Activated naive CD8-positive, alpha-beta T cell treated with anti-CD3 and anti-CD28 coated beads, Interleukin-2, amount 50 U/mL, for 24 hours (primary cell): ENCODE measurements around the gene TMEM116.
"Not testable (repeated sequence)": the region's sequence is repeated elsewhere in the genome, so short reads cannot be mapped to it uniquely, and the experiment has no call there.

ENCODE experiments used
- ATAC-seq: fragments of 150-1000 bp; cut with Tn5 transposase; one replicate; pipeline ENCODE4 v1.10.0; 2021
- DNase-seq: peaks from one replicate; pipeline ENCODE4 v3.0.0; 2021
- H3K27ac Mint-ChIP-seq: one replicate; pipeline ENCODE4 v1.8.0; 2021; ENCODE audit warnings: mild to moderate bottlenecking, mixed read lengths
- H3K27me3 Mint-ChIP-seq: one replicate; pipeline ENCODE4 v1.8.0; 2021; ENCODE audit warnings: mixed read lengths
- H3K36me3 Mint-ChIP-seq: one replicate; pipeline ENCODE4 v1.8.0; 2021; ENCODE audit warnings: low read depth, mixed read lengths
- H3K4me1 Mint-ChIP-seq: one replicate; pipeline ENCODE4 v1.8.0; 2021; ENCODE audit warnings: mixed read lengths
- H3K4me3 Mint-ChIP-seq: one replicate; pipeline ENCODE4 v1.8.0; 2021; ENCODE audit warnings: mild to moderate bottlenecking, moderate library complexity, mixed read lengths
- H3K9me3 Mint-ChIP-seq: one replicate; pipeline ENCODE4 v1.8.0; 2021; ENCODE audit warnings: mixed read lengths

The TMEM116 gene

DNA sequence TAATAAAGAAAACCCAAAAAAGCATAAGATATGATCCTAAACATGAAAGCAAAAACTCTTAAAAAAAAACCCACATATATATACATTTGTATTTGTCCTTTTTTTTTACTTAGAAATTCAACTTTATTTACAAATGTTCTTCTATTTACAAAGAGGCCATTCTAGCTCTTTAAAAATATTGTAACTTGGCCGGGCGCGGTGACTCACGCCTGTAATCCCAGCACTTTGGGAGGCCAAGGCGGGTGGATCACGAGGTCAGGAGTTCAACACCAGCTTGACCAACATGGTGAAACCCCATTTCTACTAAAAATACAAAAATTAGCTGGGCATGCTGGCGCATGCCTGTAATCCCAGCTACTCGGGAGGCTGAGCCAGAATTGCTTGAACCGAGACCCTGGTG, 13.8 kb downstream of the TMEM116 start:
- not testable (repeated sequence) for H3K9me3 Mint-ChIP-seq, DNase-seq, H3K4me3 Mint-ChIP-seq, H3K36me3 Mint-ChIP-seq, H3K27me3 Mint-ChIP-seq, ATAC-seq
- Mint-ChIP-seq H3K27ac (peak overlapping the region; percentile 0), H3K4me1 (peaks cover 77% of the 10 kb centered on the region)

DNA sequence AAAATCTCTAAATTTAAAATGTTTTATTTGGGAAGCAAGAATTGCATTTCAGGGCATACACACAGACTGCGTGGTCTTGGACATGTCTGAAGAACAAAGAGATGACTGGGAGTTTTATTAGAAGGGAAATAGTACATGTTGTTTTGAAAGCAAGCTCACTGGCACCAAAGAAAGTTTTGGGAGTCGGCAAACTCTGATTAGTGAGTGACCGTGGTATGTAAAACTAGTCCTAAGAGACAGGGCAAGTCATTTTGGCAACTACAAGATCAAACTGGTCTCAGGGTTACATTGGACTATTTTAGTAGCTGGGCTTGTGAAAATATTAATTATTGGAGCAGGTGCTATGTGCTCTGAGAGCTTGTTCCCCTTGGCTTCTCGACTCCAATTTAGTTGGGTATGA, 14.9 kb downstream of the TMEM116 start:
- H3K27me3 Mint-ChIP-seq, result no peaks in the 10 kb centered on the region
- peaks cover 1% of the 10 kb centered on the region for H3K36me3 Mint-ChIP-seq
- H3K4me1 Mint-ChIP-seq, result peaks cover 86% of the 10 kb centered on the region
- ATAC-seq (no peak), DNase-seq (no peak)
- H3K27ac Mint-ChIP-seq, result no peak overlapping the region
- no peak overlapping the region for H3K4me3 Mint-ChIP-seq
- H3K9me3 Mint-ChIP-seq, result no peaks in the 10 kb centered on the region

DNA sequence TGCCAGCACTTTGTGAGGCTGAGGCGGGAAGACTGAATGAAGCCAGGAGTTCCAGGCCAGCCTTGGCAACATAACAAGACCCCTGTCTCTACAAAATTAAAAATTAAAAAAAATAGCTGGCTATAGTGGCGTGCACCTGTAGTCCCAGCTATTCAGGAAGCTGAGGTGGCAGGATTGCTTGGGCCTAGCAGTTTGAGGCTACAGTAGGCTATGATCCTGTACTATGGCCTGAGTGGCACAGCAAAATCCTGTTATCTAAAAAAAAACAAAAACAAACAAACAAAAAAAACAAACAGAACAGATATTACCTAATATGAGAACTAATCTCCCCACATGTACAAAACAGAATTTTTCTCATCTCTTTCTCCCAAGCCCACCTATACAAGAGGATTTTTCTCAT, 15.7 kb downstream of the TMEM116 start:
- H3K4me3 Mint-ChIP-seq, result no peak overlapping the region

DNA sequence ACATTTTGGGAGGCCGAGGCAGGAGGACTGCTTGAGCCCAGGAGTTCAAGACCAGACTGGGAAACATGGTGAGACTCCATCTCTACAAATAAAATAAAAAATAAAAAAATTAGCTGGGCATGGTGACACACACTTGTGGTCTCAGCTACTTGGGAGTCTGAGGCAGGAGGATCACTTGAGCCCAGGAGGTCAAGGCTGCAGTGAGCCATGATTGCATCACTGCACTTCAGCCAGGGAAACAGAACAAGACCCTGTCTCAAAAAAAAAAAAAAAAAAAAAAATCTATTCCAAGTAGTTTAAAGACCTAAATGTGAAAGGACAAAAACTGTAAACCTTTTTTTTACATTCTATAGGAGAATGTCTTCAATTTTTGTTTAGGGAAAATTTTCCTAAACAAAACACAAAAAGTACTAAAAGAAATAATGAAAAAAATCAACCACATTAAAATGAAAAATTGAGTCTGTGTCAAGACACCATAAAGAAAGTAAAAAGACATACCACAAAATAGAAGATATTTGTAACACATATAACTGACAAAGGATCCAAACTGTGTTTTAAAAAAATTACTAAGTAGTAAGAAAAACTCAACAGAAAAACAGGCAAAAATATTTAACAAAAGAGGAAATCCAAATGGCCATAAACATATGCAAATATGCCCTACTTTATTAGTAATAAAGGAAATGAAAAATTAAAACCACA, 17.0 kb downstream of the TMEM116 start:
- DNase-seq, result no peak
- H3K27me3 Mint-ChIP-seq, result no peaks in the 10 kb centered on the region

More for the DNA sequence above, 15.7 kb downstream of the TMEM116 start:
- peaks cover 86% of the 10 kb centered on the region for H3K4me1 Mint-ChIP-seq
- ATAC-seq (no peak), DNase-seq (no peak)
- peak overlapping the region; percentile 25 for H3K27ac Mint-ChIP-seq
- no peaks in the 10 kb centered on the region for H3K9me3 Mint-ChIP-seq
- H3K27me3 Mint-ChIP-seq, result no peaks in the 10 kb centered on the region
- peaks cover 1% of the 10 kb centered on the region for H3K36me3 Mint-ChIP-seq

DNA sequence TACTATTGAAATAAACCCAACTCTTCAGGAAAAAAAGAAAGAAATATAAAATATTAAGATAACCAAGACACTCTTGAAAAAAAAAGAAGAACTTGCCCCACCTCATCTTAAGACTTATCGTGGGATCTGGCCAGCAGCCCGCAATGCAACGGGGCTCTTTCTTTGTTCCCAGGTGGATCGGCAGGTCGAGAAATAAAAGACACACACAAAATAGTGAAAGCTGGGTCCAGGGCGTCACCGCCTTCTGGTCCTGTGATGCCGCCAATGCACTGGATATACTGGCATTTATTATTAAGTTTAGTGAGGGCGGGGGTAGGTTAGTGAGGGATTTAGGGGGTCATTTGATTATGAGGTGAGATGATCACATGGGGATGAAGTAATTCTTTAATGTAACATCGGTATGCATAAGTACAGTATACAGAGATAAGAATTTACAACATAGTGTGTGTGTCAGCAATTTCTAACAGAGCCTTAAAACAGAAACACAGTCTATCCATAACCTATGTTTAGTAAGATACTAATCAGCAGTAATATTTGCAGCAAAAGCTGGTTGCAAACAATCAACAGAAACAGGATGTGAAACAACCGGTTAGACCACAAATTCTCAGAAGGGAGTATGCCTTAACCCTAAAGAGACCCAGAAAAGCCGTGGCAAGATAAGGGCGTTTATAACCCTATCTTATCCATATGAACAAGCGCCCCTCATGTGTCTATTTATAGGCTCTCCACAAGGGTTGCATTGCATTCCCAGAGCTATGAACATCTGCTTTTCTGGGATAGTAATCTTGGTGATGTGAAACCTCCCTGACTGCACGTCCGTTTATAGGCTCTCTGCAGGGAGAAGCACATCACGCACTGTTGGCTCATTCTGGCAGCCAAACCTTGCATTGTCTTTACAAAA, 18.5 kb downstream of the TMEM116 start:
- not testable (repeated sequence) for DNase-seq, ATAC-seq, H3K36me3 Mint-ChIP-seq, H3K27me3 Mint-ChIP-seq, H3K9me3 Mint-ChIP-seq
- Mint-ChIP-seq H3K4me3 (peak overlapping the region; percentile 79), H3K27ac (peak overlapping the region; percentile 13), H3K4me1 (peaks cover 69% of the 10 kb centered on the region)

More for the DNA sequence above, 17.0 kb downstream of the TMEM116 start:
- Mint-ChIP-seq H3K27ac (no peak overlapping the region), H3K4me3 (no peak overlapping the region), H3K36me3 (peaks cover 1% of the 10 kb centered on the region), H3K9me3 (no peaks in the 10 kb centered on the region), H3K4me1 (peaks cover 81% of the 10 kb centered on the region)
- no peak for ATAC-seq

DNA sequence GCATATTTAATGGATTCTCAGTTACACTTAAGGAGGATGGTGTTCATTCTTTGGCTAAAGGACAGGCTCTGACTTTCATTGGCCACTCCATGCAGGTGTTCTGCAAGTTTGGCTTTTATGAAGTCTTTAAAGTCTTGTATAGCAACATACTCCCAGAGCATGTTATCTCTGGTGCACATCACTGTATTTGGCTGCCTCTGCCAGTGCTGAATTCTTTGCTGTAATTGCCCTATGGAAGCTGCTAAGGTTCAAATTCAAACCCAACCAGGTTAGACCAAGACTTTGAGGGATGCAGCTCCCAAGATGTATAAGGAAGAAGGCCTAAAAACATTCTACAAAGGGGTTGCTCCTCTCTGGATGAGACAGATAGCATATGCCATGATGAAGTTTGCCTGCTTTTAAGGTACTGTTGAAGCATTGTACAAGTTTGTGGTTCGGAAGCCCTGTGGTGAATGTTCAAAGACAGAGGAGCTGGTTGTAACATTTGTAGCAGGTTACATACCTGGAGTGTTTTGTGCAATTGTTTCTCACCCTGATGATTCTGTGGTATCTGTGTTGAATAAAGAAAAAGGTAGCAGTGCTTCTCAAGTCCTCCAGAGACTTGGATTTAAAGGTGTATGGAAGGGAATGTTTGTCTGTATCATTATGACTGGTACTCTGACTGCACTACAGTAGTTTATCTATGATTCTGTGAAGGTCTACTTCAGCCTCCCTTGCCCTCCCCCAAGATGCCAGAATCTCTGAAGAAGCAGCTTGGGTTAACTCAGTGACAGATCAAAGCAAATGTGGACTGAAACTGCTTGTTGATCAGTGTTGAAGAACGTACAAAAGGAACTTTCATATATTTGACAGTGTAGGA, 19.4 kb downstream of the TMEM116 start:
- Mint-ChIP-seq H3K27me3 (no peaks in the 10 kb centered on the region), H3K4me1 (peaks cover 65% of the 10 kb centered on the region), H3K4me3 (peak overlapping the region; percentile 79), H3K9me3 (no peaks in the 10 kb centered on the region), H3K36me3 (peaks cover 4% of the 10 kb centered on the region), H3K27ac (peak overlapping the region; percentile 6)
- no peak for DNase-seq
- ATAC-seq, result peak; percentile 73

DNA sequence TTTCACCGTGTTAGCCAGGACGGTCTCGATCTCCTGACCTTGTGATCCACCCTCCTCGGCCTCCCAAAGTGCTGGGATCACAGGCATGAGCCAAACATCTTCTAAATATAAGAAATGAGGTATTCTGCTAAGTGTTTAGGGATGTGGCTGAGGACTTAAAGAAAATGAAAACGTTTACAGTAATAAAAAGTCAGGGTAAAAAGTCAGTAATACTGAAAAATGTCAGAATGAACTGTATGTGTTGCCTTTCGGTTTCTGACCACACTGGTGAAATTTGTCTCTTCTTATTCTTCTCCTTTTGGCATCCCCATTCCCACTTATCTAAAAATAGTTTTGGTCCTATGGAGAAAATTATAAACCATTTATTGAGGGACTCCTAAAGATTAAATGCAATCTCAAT, 20.5 kb downstream of the TMEM116 start:
- H3K27me3 Mint-ChIP-seq, result no peaks in the 10 kb centered on the region
- no peak overlapping the region for H3K27ac Mint-ChIP-seq

DNA sequence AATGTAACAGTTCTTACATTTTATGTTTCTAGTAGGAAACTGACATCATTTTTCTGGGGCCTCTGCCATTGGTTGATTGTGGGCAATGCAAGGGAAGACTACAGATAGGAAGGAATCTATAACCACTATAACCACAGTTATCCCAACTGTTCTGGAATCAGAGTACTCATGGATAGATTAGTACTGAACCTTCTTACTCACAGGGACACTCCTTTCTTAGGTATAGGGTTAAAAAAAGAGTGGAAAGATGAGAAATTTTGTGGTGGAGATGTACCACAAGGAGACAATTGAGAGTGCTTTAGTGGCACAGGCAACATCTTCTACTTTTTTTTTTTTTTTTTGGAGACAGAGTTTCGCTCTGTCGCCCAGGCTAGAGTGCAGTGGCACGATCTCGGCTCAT, 21.0 kb downstream of the TMEM116 start:
- Mint-ChIP-seq H3K36me3 (peaks cover 4% of the 10 kb centered on the region), H3K27ac (peak overlapping the region; percentile 24), H3K27me3 (no peaks in the 10 kb centered on the region), H3K4me3 (no peak overlapping the region), H3K9me3 (no peaks in the 10 kb centered on the region), H3K4me1 (peaks cover 56% of the 10 kb centered on the region)
- ATAC-seq (peak; percentile 42), DNase-seq (no peak)

More for the DNA sequence above, 20.5 kb downstream of the TMEM116 start:
- no peaks in the 10 kb centered on the region for H3K9me3 Mint-ChIP-seq
- H3K36me3 Mint-ChIP-seq, result peaks cover 4% of the 10 kb centered on the region
- DNase-seq (no peak), ATAC-seq (peak; percentile 35)
- H3K4me1 Mint-ChIP-seq, result peaks cover 61% of the 10 kb centered on the region
- no peak overlapping the region for H3K4me3 Mint-ChIP-seq

DNA sequence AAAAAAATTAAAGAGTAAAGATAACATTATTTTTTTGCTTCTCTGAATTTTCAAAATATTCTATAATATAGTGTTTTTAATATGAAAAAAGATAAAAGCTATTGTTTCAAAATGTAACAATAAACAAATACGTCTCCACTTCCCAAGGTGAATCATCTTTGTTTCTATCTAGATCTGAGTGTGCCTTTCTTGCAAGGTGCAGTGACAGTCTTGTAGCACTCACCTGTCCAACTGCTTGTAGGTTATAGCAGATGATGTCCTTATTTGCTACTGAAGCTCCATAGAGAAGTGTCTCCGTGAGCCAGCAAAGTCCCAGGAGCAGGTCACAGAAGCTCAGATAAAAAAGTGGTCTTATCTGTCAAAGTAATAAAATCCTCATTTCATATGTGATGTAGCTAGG, 21.4 kb downstream of the TMEM116 start:
- Mint-ChIP-seq H3K9me3 (no peaks in the 10 kb centered on the region), H3K4me1 (peaks cover 54% of the 10 kb centered on the region), H3K27me3 (no peaks in the 10 kb centered on the region), H3K4me3 (no peak overlapping the region), H3K36me3 (peaks cover 4% of the 10 kb centered on the region), H3K27ac (no peak overlapping the region)
- no peak for ATAC-seq
- DNase-seq, result no peak

DNA sequence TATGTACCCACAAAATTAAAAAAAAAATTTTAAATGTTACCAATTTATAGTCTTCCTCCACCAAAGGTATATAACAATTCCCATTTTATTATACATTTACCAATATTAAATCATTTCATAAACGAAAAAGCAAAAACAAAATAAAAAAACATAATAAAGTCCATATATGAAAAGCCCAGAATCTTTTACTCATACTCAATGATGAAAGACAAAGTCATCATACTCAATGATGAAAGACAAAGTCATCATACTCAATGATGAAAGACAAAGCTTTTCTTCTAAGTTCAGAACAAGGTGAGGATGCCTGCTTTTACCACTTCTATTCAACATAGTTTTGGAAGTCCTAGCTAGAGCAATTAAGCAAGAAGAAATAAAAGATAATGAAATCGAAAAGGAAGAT, 28.1 kb downstream of the TMEM116 start:
- DNase-seq (no peak), ATAC-seq (no peak)
- Mint-ChIP-seq H3K4me3 (no peak overlapping the region), H3K4me1 (peaks cover 2% of the 10 kb centered on the region), H3K9me3 (no peaks in the 10 kb centered on the region), H3K27me3 (no peaks in the 10 kb centered on the region), H3K27ac (no peak overlapping the region), H3K36me3 (peaks cover 2% of the 10 kb centered on the region)

DNA sequence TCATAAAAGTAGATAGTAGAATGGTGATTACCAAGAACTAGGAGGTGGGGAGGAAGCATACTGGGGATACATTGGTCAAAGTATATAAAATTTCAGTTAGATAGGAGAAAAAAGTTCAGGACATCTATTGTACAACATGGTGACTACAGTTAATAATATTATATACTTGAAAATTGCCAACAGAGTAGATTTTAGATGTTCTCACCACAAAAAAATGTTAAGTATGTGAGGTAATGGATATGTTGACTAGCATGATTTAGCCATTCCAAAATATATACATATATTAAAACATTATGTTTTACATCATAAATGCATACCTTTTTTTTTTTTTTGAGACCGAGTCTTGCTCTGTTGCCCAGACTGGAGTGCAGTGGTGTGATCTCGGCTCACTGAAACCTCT, 31.0 kb downstream of the TMEM116 start:
- Mint-ChIP-seq H3K27me3 (no peaks in the 10 kb centered on the region), H3K9me3 (no peaks in the 10 kb centered on the region), H3K36me3 (no peaks in the 10 kb centered on the region), H3K27ac (no peak overlapping the region), H3K4me1 (peaks cover 13% of the 10 kb centered on the region), H3K4me3 (no peak overlapping the region)
- DNase-seq (no peak), ATAC-seq (no peak)

DNA sequence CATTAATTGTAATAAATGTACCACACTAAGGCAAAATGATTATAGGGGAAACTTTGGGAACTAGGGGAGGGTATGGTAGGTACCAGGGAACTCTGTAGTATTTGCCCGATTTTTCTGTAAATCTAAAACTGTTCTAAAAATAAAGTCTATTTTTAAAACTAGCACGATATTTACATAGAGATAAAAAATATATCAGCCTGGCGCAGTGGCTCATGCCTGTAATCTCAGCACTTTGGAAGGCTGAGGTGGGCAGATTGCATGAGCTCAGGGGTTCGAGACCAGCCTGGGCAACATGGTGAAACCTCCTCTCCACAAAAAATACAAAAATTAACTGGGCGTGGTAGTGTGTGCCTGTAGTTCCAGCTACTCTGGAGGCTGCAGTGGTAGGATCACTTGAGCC, 32.4 kb downstream of the TMEM116 start:
- Mint-ChIP-seq H3K27me3 (no peaks in the 10 kb centered on the region), H3K4me1 (peaks cover 18% of the 10 kb centered on the region), H3K4me3 (no peak overlapping the region), H3K36me3 (no peaks in the 10 kb centered on the region), H3K9me3 (no peaks in the 10 kb centered on the region), H3K27ac (no peak overlapping the region)
- ATAC-seq (no peak), DNase-seq (no peak)

DNA sequence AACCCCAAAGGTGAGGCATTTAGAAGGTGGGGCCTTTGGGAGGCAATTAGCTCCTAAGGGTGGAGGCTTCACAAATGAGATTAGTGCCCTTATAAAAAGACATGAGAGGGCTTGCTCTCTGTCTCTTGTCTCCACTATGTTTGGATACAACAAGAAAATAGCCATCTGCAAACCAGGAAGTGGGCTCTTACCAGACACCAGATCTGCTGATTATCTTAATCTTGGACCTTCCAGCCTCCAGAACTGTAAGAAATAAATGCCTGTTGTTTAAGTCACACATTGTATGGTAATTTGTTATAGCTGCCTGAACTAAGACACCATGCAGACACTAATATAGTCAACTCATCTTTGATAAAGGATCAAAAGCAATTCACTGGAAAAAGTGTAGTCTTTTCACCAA, 34.4 kb downstream of the TMEM116 start:
- ATAC-seq, result no peak

DNA sequence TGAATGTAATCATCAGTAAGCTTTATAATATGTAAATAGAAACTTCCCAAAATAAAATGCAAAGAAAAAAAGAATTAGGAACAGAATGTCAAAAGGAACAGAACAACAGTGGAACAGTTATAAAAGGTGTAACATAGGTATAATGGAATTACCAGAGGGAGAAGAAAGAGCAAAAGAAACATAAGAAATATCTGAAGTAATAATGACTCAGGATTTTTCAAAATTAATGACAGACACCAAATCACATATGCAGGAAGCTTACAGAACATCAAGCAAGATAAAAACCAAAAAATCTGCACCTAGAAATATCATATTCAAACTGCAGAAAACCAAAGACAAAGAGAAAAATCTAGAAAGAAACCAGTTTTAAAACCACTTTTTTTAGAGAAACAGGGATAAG, 36.1 kb downstream of the TMEM116 start:
- no peak for ATAC-seq
- no peak overlapping the region for H3K4me3 Mint-ChIP-seq
- DNase-seq, result no peak
- H3K9me3 Mint-ChIP-seq, result no peaks in the 10 kb centered on the region
- H3K4me1 Mint-ChIP-seq, result peaks cover 19% of the 10 kb centered on the region
- H3K36me3 Mint-ChIP-seq, result peaks cover 5% of the 10 kb centered on the region
- no peaks in the 10 kb centered on the region for H3K27me3 Mint-ChIP-seq
- H3K27ac Mint-ChIP-seq, result peak overlapping the region; percentile 16

More for the DNA sequence above, 34.4 kb downstream of the TMEM116 start:
- H3K9me3 Mint-ChIP-seq, result no peaks in the 10 kb centered on the region
- no peak overlapping the region for H3K4me3 Mint-ChIP-seq
- H3K27me3 Mint-ChIP-seq, result no peaks in the 10 kb centered on the region
- H3K4me1 Mint-ChIP-seq, result peaks cover 19% of the 10 kb centered on the region
- no peak overlapping the region for H3K27ac Mint-ChIP-seq
- DNase-seq, result no peak
- H3K36me3 Mint-ChIP-seq, result no peaks in the 10 kb centered on the region
